ENCODE results near the gene PTGER3. TPM values are rescaled to one million over a fixed set of nuclear protein-coding genes. Genes with fewer than 3 reads are reported as not detected.
"Not testable (repeated sequence)": the region's sequence is repeated elsewhere in the genome, so short reads cannot be mapped to it uniquely, and the experiment has no call there.

PTGER3 gene
- total and polyA plus RNA-seq, 4 experiments from 2014 or later, result 0.20 TPM; not detected in 3

GRCh38 chr1:70990469-70991253 is 57.0 kb downstream of the PTGER3 start:
- no peaks in the 10 kb centered on the region for H3K27me3 ChIP-seq (ENCODE audit: insufficient read depth, low read length)
- ChIA-PET POLR2A (ENCODE audit: partially characterized antibody) (no interaction called here), CTCF (ENCODE audit: partially characterized antibody) (no interaction called here)
- no peaks in the 10 kb centered on the region for H3K36me3 ChIP-seq (ENCODE audit: insufficient read depth, low read length)
- Mint-ChIP-seq H3K4me3 (no peak overlapping the region), H3K27ac (no peak overlapping the region), H3K27me3 (peaks cover 2 to 7% of the 10 kb centered on the region in 2 donors), H3K4me1 (no peaks in the 10 kb centered on the region), H3K9me3 (no peaks in the 10 kb centered on the region), H3K36me3 (no peaks in the 10 kb centered on the region)
- DNase-seq, result no peak
- no peaks in the 10 kb centered on the region for H3K4me1 ChIP-seq (ENCODE audit: insufficient read depth, low read length)
- intact Hi-C loops (cut with micrococcal nuclease), result no loop called here
- H3K4me3 ChIP-seq (ENCODE audit: low read length in 2 of 2), result no peak overlapping the region
- H3K27ac ChIP-seq (ENCODE audit: low read depth, low read length), result no peak overlapping the region
- no peaks in the 10 kb centered on the region for H3K9me3 ChIP-seq (ENCODE audit: control insufficient read depth in 1 of 2, low read length in 2 of 2)

DNA sequence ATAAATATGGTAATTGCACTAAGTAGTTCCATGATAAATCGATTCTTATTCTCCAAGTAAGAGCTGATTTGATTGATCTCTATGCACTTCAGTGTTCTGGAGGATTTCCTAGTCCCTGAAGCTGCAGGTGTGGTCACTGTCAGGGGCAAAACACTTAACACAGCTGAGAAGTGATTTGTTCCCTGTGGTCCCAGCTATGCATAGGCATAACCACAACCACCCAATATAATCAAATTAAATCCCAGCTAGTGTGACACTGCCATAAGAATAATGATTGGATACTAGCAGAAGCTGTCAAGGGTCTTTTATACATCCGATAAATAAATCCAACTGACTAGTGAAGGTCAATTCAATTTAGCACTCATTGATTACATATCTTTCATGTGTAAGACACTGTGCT is 60.1 kb downstream of the PTGER3 start:
- ChIA-PET CTCF (ENCODE audit: partially characterized antibody) (no interaction called here), POLR2A (ENCODE audit: partially characterized antibody) (no interaction called here)
- no peaks in the 10 kb centered on the region for H3K9me3 Mint-ChIP-seq
- intact Hi-C loops (cut with micrococcal nuclease), result no loop called here
- DNase-seq, result no peak
- no peaks in the 10 kb centered on the region for H3K4me1 Mint-ChIP-seq
- H3K27me3 Mint-ChIP-seq, result peaks cover 6% of the 10 kb centered on the region in 2 donors
- Histone ChIP-seq H3K36me3 (ENCODE audit: insufficient read depth, low read length) (no peaks in the 10 kb centered on the region), H3K4me1 (ENCODE audit: insufficient read depth, low read length) (no peaks in the 10 kb centered on the region), H3K27ac (ENCODE audit: low read depth, low read length) (no peak overlapping the region), H3K9me3 (ENCODE audit: control insufficient read depth in 1 of 2, low read length in 2 of 2) (no peaks in the 10 kb centered on the region), H3K27me3 (ENCODE audit: insufficient read depth, low read length) (no peaks in the 10 kb centered on the region), H3K4me3 (ENCODE audit: low read length in 2 of 2) (no peak overlapping the region)
- H3K4me3 Mint-ChIP-seq, result no peak overlapping the region
- H3K27ac Mint-ChIP-seq, result no peak overlapping the region
- no peaks in the 10 kb centered on the region for H3K36me3 Mint-ChIP-seq

- H3K9me3 ChIP-seq (ENCODE audit: control insufficient read depth in 1 of 2, low read length in 2 of 2); H3K36me3 Mint-ChIP-seq; H3K27me3 Mint-ChIP-seq; H3K4me3 ChIP-seq (ENCODE audit: low read length in 2 of 2); intact Hi-C loops (cut with micrococcal nuclease); H3K36me3 ChIP-seq (ENCODE audit: insufficient read depth, low read length); H3K4me3 Mint-ChIP-seq; H3K27ac ChIP-seq (ENCODE audit: low read depth, low read length); CTCF ChIA-PET (ENCODE audit: partially characterized antibody); DNase-seq; H3K4me1 Mint-ChIP-seq; H3K4me1 ChIP-seq (ENCODE audit: insufficient read depth, low read length); H3K27me3 ChIP-seq (ENCODE audit: insufficient read depth, low read length); H3K27ac Mint-ChIP-seq; H3K9me3 Mint-ChIP-seq; POLR2A ChIA-PET (ENCODE audit: partially characterized antibody): not testable (repeated sequence)
Measured at GRCh38 chr1:70985776-70986225, 61.8 kb downstream of the PTGER3 start.

GRCh38 chr1:70985278-70985677 is 62.3 kb downstream of the PTGER3 start:
- H3K9me3 Mint-ChIP-seq; H3K27ac Mint-ChIP-seq; POLR2A ChIA-PET (ENCODE audit: partially characterized antibody); H3K27ac ChIP-seq (ENCODE audit: low read depth, low read length); H3K4me1 Mint-ChIP-seq; H3K27me3 ChIP-seq (ENCODE audit: insufficient read depth, low read length); H3K36me3 ChIP-seq (ENCODE audit: insufficient read depth, low read length); DNase-seq; CTCF ChIA-PET (ENCODE audit: partially characterized antibody); H3K4me1 ChIP-seq (ENCODE audit: insufficient read depth, low read length); H3K4me3 Mint-ChIP-seq; H3K9me3 ChIP-seq (ENCODE audit: control insufficient read depth in 1 of 2, low read length in 2 of 2); H3K36me3 Mint-ChIP-seq; intact Hi-C loops (cut with micrococcal nuclease); H3K4me3 ChIP-seq (ENCODE audit: low read length in 2 of 2); H3K27me3 Mint-ChIP-seq: not testable (repeated sequence)

DNA sequence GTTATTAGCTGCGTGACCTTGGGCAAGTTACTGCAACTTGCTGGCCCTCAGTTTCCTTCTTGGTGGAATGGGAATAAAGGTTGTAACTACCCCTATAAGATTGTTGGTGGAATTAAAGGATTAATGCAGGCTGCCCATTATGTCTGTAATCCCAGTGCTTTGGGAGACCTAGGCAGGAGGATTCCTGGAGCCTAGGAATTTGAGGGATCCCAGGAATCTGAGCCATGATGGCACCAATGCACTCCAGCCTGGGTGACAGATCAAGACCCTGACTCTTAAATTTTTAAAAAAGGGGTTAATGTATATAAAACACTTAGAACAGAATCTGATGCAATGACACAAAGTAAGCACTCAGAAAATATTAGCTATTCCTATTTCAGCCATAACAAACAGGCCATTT is 67.3 kb downstream of the PTGER3 start:
- intact Hi-C loops (cut with micrococcal nuclease), result no loop called here
- no peak overlapping the region for H3K27ac Mint-ChIP-seq
- H3K36me3 ChIP-seq (ENCODE audit: insufficient read depth, low read length), result no peaks in the 10 kb centered on the region
- CTCF ChIA-PET (ENCODE audit: partially characterized antibody), result no interaction called here
- no peak for DNase-seq
- H3K36me3 Mint-ChIP-seq, result no peaks in the 10 kb centered on the region
- H3K27me3 ChIP-seq (ENCODE audit: insufficient read depth, low read length), result no peaks in the 10 kb centered on the region
- no peak overlapping the region for H3K4me3 ChIP-seq (ENCODE audit: low read length in 2 of 2)
- H3K9me3 Mint-ChIP-seq, result no peaks in the 10 kb centered on the region
- H3K9me3 ChIP-seq (ENCODE audit: control insufficient read depth in 1 of 2, low read length in 2 of 2), result no peaks in the 10 kb centered on the region
- peaks cover 8 to 14% of the 10 kb centered on the region in 2 donors for H3K27me3 Mint-ChIP-seq
- POLR2A ChIA-PET (ENCODE audit: partially characterized antibody), result no interaction called here
- no peak overlapping the region for H3K27ac ChIP-seq (ENCODE audit: low read depth, low read length)
- no peaks in the 10 kb centered on the region for H3K4me1 ChIP-seq (ENCODE audit: insufficient read depth, low read length)
- H3K4me3 Mint-ChIP-seq, result no peak overlapping the region
- no peaks in the 10 kb centered on the region for H3K4me1 Mint-ChIP-seq

DNA sequence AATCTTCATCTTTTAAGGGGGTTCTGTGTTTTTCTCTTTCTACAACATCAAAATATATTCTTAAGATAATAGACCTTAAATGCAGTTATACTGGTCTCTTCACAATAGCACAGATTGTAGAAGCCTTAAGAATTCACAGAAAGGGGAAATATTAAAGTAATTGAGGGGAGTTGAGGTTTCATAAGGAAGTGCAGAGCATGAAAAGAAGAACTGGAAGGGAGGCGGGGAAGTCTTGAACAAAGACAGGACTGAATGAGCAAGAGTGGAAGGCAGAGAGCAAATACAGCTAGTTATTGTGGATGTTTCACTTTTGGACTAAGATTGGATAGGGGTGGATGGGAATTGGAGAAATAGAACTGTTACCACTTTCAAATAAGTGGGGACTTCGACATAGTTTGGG is 67.7 kb downstream of the PTGER3 start:
- peaks cover 0 to 2% (median 0%) of the 10 kb centered on the region in 8 donors for H3K9me3 Mint-ChIP-seq
- intact Hi-C loops (cut with micrococcal nuclease), result no loop called here
- H3K4me1 ChIP-seq (ENCODE audit: insufficient read depth, low read length), result no peaks in the 10 kb centered on the region
- POLR2A ChIA-PET (ENCODE audit: partially characterized antibody), result no interaction called here
- no peaks in the 10 kb centered on the region for H3K36me3 Mint-ChIP-seq
- H3K27me3 Mint-ChIP-seq, result peaks cover 8 to 14% of the 10 kb centered on the region in 2 donors
- CTCF ChIA-PET (ENCODE audit: partially characterized antibody), result no interaction called here
- no peaks in the 10 kb centered on the region for H3K4me1 Mint-ChIP-seq
- H3K36me3 ChIP-seq (ENCODE audit: insufficient read depth, low read length), result no peaks in the 10 kb centered on the region
- DNase-seq, result no peak
- H3K27me3 ChIP-seq (ENCODE audit: insufficient read depth, low read length), result no peaks in the 10 kb centered on the region
- H3K9me3 ChIP-seq (ENCODE audit: control insufficient read depth in 1 of 2, low read length in 2 of 2), result no peaks in the 10 kb centered on the region
- H3K4me3 ChIP-seq (ENCODE audit: low read length in 2 of 2), result no peak overlapping the region
- no peak overlapping the region for H3K27ac ChIP-seq (ENCODE audit: low read depth, low read length)
- H3K27ac Mint-ChIP-seq, result no peak overlapping the region
- H3K4me3 Mint-ChIP-seq, result no peak overlapping the region

DNA sequence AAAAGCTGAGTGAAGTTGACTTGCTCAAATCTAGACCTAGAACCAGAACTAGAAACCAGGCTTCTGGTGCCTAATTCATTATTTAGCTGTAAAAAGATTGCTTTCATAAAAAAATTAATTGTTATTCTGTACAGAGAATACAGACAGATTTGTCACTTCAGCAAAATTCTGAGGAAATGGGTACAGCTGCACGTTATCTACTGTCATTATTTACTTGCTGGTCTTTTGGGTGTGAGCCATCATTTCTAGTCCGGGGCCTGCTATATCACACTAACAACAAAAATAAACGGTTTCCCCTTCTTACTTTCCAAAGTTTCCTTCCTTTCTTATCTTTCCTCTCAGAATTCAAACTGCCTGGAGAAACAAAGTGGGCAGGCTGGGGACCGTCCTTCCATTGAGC is 68.3 kb downstream of the PTGER3 start:
- Histone ChIP-seq H3K27me3 (ENCODE audit: insufficient read depth, low read length) (no peaks in the 10 kb centered on the region), H3K36me3 (ENCODE audit: insufficient read depth, low read length) (no peaks in the 10 kb centered on the region), H3K4me3 (ENCODE audit: low read length in 2 of 2) (no peak overlapping the region), H3K9me3 (ENCODE audit: control insufficient read depth in 1 of 2, low read length in 2 of 2) (no peaks in the 10 kb centered on the region), H3K27ac (ENCODE audit: low read depth, low read length) (no peak overlapping the region), H3K4me1 (ENCODE audit: insufficient read depth, low read length) (no peaks in the 10 kb centered on the region)
- intact Hi-C loops (cut with micrococcal nuclease), result no loop called here
- Mint-ChIP-seq H3K27ac (no peak overlapping the region), H3K27me3 (peaks cover 7 to 15% of the 10 kb centered on the region in 2 donors), H3K36me3 (no peaks in the 10 kb centered on the region), H3K4me3 (no peak overlapping the region), H3K9me3 (peaks cover 0 to 3% (median 0%) of the 10 kb centered on the region in 8 donors), H3K4me1 (no peaks in the 10 kb centered on the region)
- POLR2A ChIA-PET (ENCODE audit: partially characterized antibody), result no interaction called here
- CTCF ChIA-PET (ENCODE audit: partially characterized antibody), result no interaction called here
- DNase-seq, result no peak

- Histone ChIP-seq H3K9me3 (ENCODE audit: control insufficient read depth in 1 of 2, low read length in 2 of 2) (no peaks in the 10 kb centered on the region), H3K27ac (ENCODE audit: low read depth, low read length) (no peak overlapping the region), H3K4me1 (ENCODE audit: insufficient read depth, low read length) (no peaks in the 10 kb centered on the region), H3K27me3 (ENCODE audit: insufficient read depth, low read length) (no peaks in the 10 kb centered on the region), H3K36me3 (ENCODE audit: insufficient read depth, low read length) (no peaks in the 10 kb centered on the region), H3K4me3 (ENCODE audit: low read length in 2 of 2) (no peak overlapping the region)
- Mint-ChIP-seq H3K27ac (no peak overlapping the region), H3K36me3 (no peaks in the 10 kb centered on the region), H3K4me3 (no peak overlapping the region), H3K27me3 (peaks cover 7 to 14% of the 10 kb centered on the region in 2 donors), H3K9me3 (peaks cover 0 to 3% (median 0%) of the 10 kb centered on the region in 8 donors), H3K4me1 (no peaks in the 10 kb centered on the region)
- DNase-seq, result no peak
- ChIA-PET POLR2A (ENCODE audit: partially characterized antibody) (no interaction called here), CTCF (ENCODE audit: partially characterized antibody) (no interaction called here)
- intact Hi-C loops (cut with micrococcal nuclease), result no loop called here
Measured at GRCh38 chr1:70978623-70979022, 69.0 kb downstream of the PTGER3 start.
